Gastroesophageal sphincter (tissue), 4 donors: ENCODE results near the gene SLC1A2. TPM values are rescaled to one million over a fixed set of nuclear protein-coding genes. Genes with fewer than 3 reads are reported as not detected.
A peak's percentile ranks its signal among the peaks of the same experiment; 100 is the strongest.

Source experiments
- ATAC-seq: fragments of 150-250 bp; one replicate; pipeline ENCODE4 v1.9.1; 2016; ENCODE audit warnings: mild to moderate bottlenecking, moderate library complexity
- H3K27ac ChIP-seq, 4 donors: fragments of 200-600 bp; sonication (generic) in 3 of 4; 1 replicate in 3 of 4; 2 replicates in 1 of 4; pipeline ENCODE4 v1.5.1; 2016 to 2019
- H3K27me3 ChIP-seq: fragments of 200-600 bp; sonication (generic); one replicate; pipeline ENCODE4 v1.5.1; 2019
- H3K36me3 ChIP-seq, 2 donors: fragments of 200-600 bp; sonication (generic); one replicate each; pipeline ENCODE4 v1.5.1; 2019; ENCODE audit warnings: control low read depth in 1 of 2
- H3K4me1 ChIP-seq, 3 donors: fragments of 200-600 bp; sonication (generic); 1 replicate in 2 of 3; 2 replicates in 1 of 3; pipeline ENCODE4 v1.5.1; 2016 to 2019; ENCODE audit warnings: control low read depth in 2 of 3
- H3K4me3 ChIP-seq, 2 donors: fragments of 200-600 bp; sonication (generic); one replicate each; pipeline ENCODE4 v1.5.1; 2019; ENCODE audit warnings: mild to moderate bottlenecking in 1 of 2, moderate library complexity in 1 of 2
- H3K9me3 ChIP-seq, 3 donors: fragments of 200-600 bp; sonication (generic); one replicate each; pipeline ENCODE4 v1.5.1; 2017 to 2019; ENCODE audit warnings: control low read depth in 2 of 3
- CTCF ChIP-seq, 4 experiments: fragments of 200-600 bp in 2 of 4; fragments of 450-650 bp in 2 of 4; sonication (generic) in 1 of 4; IDR thresholded peaks; one replicate each; pipeline ENCODE4 v1.5.1; 2017 to 2019; ENCODE audit warnings: antibody characterized with exemption in 4 of 4, mild to moderate bottlenecking in 2 of 4, moderate library complexity in 2 of 4
- EP300 ChIP-seq: sonication (generic); formaldehyde crosslinking; IDR thresholded peaks from one replicate; pipeline ENCODE4 v1.6.1; 2017; ENCODE audit warnings: antibody characterized with exemption, mild to moderate bottlenecking
- POLR2A ChIP-seq, 2 donors: fragments of 450-650 bp; IDR thresholded peaks; one replicate each; pipeline ENCODE4 v1.6.1; 2017; ENCODE audit warnings: antibody characterized with exemption in 2 of 2, mild to moderate bottlenecking in 2 of 2, moderate library complexity in 1 of 2
- POLR2AphosphoS5 ChIP-seq: sonication (generic); formaldehyde crosslinking; IDR thresholded peaks from one replicate; pipeline ENCODE4 v1.6.1; 2017; ENCODE audit warnings: antibody characterized with exemption
- WGBS, 2 donors: methylation state at CpG; one replicate each; pipeline ENCODE4 v1.1.5; 2018; ENCODE audit warnings: low coverage in 1 of 2; 5-methylcytosine and 5-hydroxymethylcytosine counted together
- total RNA-seq, 4 donors: library from RNA; depleted of rRNA; stranded (reverse); fragments of >200 nt; gene quantifications; one replicate each; pipeline ENCODE4 v1.1.0, GENCODE V29; 2016

The SLC1A2 gene
- total RNA-seq, 4 donors from 2014 or later = 0.12 to 1.5 (median 0.40) TPM; not detected in 1

DNA sequence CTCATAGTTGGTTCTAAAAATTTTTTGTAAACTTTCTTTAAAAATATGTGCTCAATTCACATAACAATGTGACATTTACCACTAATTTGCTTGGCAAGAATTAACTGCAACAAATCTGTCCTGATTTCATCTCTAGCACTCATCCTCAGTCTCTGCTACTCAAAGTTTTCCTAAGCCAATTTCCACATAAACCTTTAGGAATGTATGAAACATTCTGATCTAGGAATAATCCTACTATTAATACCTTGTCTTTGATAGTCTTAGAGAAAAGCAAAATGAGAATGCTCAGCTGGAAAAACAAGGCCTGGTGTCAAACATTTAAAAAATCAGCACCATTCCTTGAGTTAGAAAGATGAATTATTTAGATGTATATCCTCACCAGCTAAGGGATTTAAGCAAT is 166.1 kb downstream of the SLC1A2 start:
- H3K4me3 ChIP-seq = no peak overlapping the region
- ATAC-seq = peak; percentile 63
- H3K27ac ChIP-seq = peak overlapping the region; percentile 53 to 72 (median 64)
- H3K4me1 ChIP-seq = peaks cover 3 to 25% (median 9%) of the 10 kb centered on the region in 3 donors
- no peaks in the 10 kb centered on the region for H3K36me3 ChIP-seq
- H3K9me3 ChIP-seq = no peaks in the 10 kb centered on the region
- TF ChIP-seq POLR2A (IDR thresholded peaks at IDR 0.05) = no peak
- peak; percentile 56 for TF ChIP-seq POLR2AphosphoS5
- H3K27me3 ChIP-seq = no peaks in the 10 kb centered on the region

GRCh38 chr11:35250621-35251020 is 168.7 kb downstream of the SLC1A2 start:
- Histone ChIP-seq H3K27ac (peak overlapping the region in 2 of 4 donors; percentile 1 to 13), H3K36me3 (no peaks in the 10 kb centered on the region), H3K4me3 (no peak overlapping the region), H3K4me1 (peaks cover 10 to 39% (median 18%) of the 10 kb centered on the region in 3 donors), H3K9me3 (no peaks in the 10 kb centered on the region), H3K27me3 (no peaks in the 10 kb centered on the region)
- TF ChIP-seq POLR2AphosphoS5 (no peak), CTCF (IDR thresholded peaks at IDR 0.05) (no peak), POLR2A (IDR thresholded peaks at IDR 0.05) (no peak), EP300 (no peak)
- no peak for ATAC-seq

- whole genome bisulfite sequencing, 2 donors = 92 to 98% methylated on average over 4 of the region's 4 CpGs
- Histone ChIP-seq H3K36me3 (no peaks in the 10 kb centered on the region), H3K9me3 (no peaks in the 10 kb centered on the region), H3K27ac (peak overlapping the region in 2 of 4 donors; percentile 1 to 13), H3K4me1 (peaks cover 10 to 39% (median 18%) of the 10 kb centered on the region in 3 donors), H3K27me3 (no peaks in the 10 kb centered on the region), H3K4me3 (no peak overlapping the region)
- ATAC-seq = no peak
- TF ChIP-seq CTCF (IDR thresholded peaks at IDR 0.05) (no peak), EP300 (no peak), POLR2AphosphoS5 (no peak), POLR2A (IDR thresholded peaks at IDR 0.05) (no peak)
Observed at GRCh38 chr11:35250192-35250591, 169.2 kb downstream of the SLC1A2 start.

DNA sequence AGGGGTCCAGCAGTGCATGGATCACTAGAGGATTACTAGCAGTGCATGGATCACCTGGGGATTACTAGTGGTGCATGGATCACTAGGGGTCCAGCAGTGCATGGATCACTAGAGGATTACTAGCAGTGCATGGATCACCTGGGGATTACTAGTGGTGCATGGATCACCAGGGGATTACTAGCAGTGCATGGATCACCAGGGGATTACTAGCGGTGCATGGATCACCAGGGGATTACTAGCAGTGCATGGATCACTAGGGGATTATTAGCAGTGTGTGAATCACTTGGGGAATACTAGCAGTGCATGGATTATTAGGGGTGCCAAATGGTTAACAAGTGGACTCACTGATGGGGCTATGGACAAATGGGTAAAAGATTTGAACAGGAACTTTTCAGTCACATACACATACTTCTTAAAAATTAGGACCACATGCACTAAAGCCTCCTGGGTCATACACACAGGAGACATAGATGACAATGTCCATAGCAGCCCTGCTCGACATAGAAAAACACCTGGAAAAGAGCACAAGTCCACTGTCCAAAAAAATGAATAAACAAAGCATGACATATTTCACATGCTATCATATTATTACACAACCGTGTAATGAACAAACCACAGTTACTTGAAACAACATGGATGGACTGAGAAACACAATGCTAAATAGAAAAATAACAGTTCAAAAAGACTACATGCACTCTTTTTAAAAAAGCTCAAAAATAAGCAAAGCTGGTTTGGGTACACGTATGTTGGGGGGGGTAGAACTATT is 170.6 kb downstream of the SLC1A2 start:
- Histone ChIP-seq H3K4me3 (no peak overlapping the region), H3K4me1 (peaks cover 10 to 33% (median 14%) of the 10 kb centered on the region in 3 donors), H3K27ac (peak overlapping the region in 3 of 4 donors; percentile 5 to 46 (median 42)), H3K27me3 (no peaks in the 10 kb centered on the region), H3K36me3 (no peaks in the 10 kb centered on the region), H3K9me3 (no peaks in the 10 kb centered on the region)
- WGBS, 2 donors = 35 to 41% methylated on average over 4 of the region's 4 CpGs
- TF ChIP-seq POLR2AphosphoS5 (peak; percentile 52), CTCF (IDR thresholded peaks at IDR 0.05) (no peak), POLR2A (IDR thresholded peaks at IDR 0.05) (no peak), EP300 (no peak)
- ATAC-seq = no peak

DNA sequence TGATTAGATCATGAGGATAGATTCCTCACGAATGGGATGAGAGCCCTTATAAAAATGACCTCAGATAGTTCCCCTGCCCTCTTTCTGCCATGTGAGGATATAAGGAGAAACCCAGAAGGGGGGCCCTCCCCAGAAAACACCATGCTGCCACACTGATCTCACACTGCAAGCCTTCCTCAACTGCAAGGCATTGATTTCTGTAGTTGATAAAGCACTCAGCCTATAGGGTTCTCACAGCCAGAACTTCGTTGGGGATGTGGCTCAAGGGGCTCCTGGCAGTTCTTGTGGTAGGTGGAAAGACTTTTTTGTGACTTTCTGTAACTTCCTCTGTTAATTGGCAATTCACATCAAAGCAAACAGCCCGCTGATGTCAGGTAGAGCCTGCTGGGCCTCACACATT is 171.5 kb downstream of the SLC1A2 start:
- no peak for TF ChIP-seq POLR2AphosphoS5
- no peak for TF ChIP-seq EP300
- no peak for TF ChIP-seq POLR2A (IDR thresholded peaks at IDR 0.05)
- no peak for TF ChIP-seq CTCF (IDR thresholded peaks at IDR 0.05)
- H3K4me3 ChIP-seq = no peak overlapping the region
- no peak for ATAC-seq
- peak overlapping the region; percentile 20 to 82 (median 80) for H3K27ac ChIP-seq
- H3K9me3 ChIP-seq = no peaks in the 10 kb centered on the region
- 80 to 82% methylated on average over 2 to 3 of the region's 3 CpGs for WGBS, 2 donors
- H3K4me1 ChIP-seq = peaks cover 9 to 24% (median 14%) of the 10 kb centered on the region in 3 donors
- H3K27me3 ChIP-seq = no peaks in the 10 kb centered on the region
- H3K36me3 ChIP-seq = no peaks in the 10 kb centered on the region
